Stimulated activated CD4-positive, alpha-beta T cell treated with anti-CD3 and anti-CD28 coated beads, Interleukin-4, amount 100 ng/mL, for 4 hours (primary cell): ENCODE measurements around the gene CDK14.

Experiments used
- DNase-seq, 2 experiments: peaks; one replicate each; pipeline ENCODE4 v3.0.0-alpha.2; 2020

CDK14 gene

GRCh38 chr7:90645784-90646183, 49.7 kb downstream of the CDK14 start:
- no peak for DNase-seq

GRCh38 chr7:90648107-90648506, 52.0 kb downstream of the CDK14 start:
- DNase-seq: no peak

GRCh38 chr7:90648834-90649233, 52.7 kb downstream of the CDK14 start:
- DNase-seq: no peak

GRCh38 chr7:90654718-90655427, 58.8 kb downstream of the CDK14 start:
- DNase-seq: no peak

- DNase-seq: no peak
These were observed 59.4 kb downstream of the CDK14 start for GRCh38 chr7:90655566-90655965.

GRCh38 chr7:90657481-90657880, 61.4 kb downstream of the CDK14 start:
- DNase-seq: no peak

GRCh38 chr7:90660100-90660499, 64.0 kb downstream of the CDK14 start:
- DNase-seq: no peak

- DNase-seq: no peak
These were observed 64.7 kb downstream of the CDK14 start for GRCh38 chr7:90660819-90661218.

- no peak for DNase-seq
These were observed 65.4 kb downstream of the CDK14 start for GRCh38 chr7:90661290-90662151.

- DNase-seq: no peak
These were observed 67.1 kb downstream of the CDK14 start for GRCh38 chr7:90663176-90663575.

- DNase-seq: no peak
These were observed 70.1 kb downstream of the CDK14 start for GRCh38 chr7:90666186-90666585.

- no peak for DNase-seq
These were observed 72.9 kb downstream of the CDK14 start for GRCh38 chr7:90668992-90669391.

- DNase-seq: no peak
These were observed 73.4 kb downstream of the CDK14 start for GRCh38 chr7:90669492-90669891.

GRCh38 chr7:90671571-90671970, 75.5 kb downstream of the CDK14 start:
- DNase-seq: no peak

- DNase-seq: no peak
These were observed 76.1 kb downstream of the CDK14 start for GRCh38 chr7:90672210-90672609.

GRCh38 chr7:90674625-90675024, 78.5 kb downstream of the CDK14 start:
- DNase-seq: no peak

- DNase-seq: no peak
These were observed 79.9 kb downstream of the CDK14 start for GRCh38 chr7:90675982-90676381.

- no peak for DNase-seq
These were observed 81.6 kb downstream of the CDK14 start for GRCh38 chr7:90677486-90678404.

- no peak for DNase-seq
These were observed 82.9 kb downstream of the CDK14 start for GRCh38 chr7:90678986-90679385.

GRCh38 chr7:90680484-90680883, 84.4 kb downstream of the CDK14 start:
- DNase-seq: no peak

GRCh38 chr7:90681336-90682022, 85.4 kb downstream of the CDK14 start:
- DNase-seq: no peak

GRCh38 chr7:90686146-90686545, 90.0 kb downstream of the CDK14 start:
- no peak for DNase-seq

GRCh38 chr7:90688810-90689209, 92.7 kb downstream of the CDK14 start:
- no peak for DNase-seq
